Caki2 (cell line): ENCODE measurements around the gene C1orf116. TPM values are rescaled to one million over a fixed set of nuclear protein-coding genes. Genes with fewer than 3 reads are reported as not detected.

Experiments
- DNase-seq: peaks from one replicate; pipeline ENCODE4 v3.0.0-alpha.2; 2015; ENCODE audit warnings: low read depth
- in situ Hi-C: cut with HindIII; loops from 2 replicates; pipeline ENCODE4 v1.10.0; 2016; ENCODE audit warnings: low sequenced_read_pairs, low pct_unique_long_range_greater_than_20kb, mixed read lengths
- total RNA-seq: library from RNA; depleted of rRNA; stranded (reverse); fragments of >200 nt; shearing (Covaris generic); gene quantifications from 2 replicates; pipeline ENCODE4 v1.2.3, GENCODE V29; 2014; ENCODE audit warnings: low replicate concordance

C1orf116 gene
- total RNA-seq, 1 experiment from 2014 or later: 1.7 TPM

DNA sequence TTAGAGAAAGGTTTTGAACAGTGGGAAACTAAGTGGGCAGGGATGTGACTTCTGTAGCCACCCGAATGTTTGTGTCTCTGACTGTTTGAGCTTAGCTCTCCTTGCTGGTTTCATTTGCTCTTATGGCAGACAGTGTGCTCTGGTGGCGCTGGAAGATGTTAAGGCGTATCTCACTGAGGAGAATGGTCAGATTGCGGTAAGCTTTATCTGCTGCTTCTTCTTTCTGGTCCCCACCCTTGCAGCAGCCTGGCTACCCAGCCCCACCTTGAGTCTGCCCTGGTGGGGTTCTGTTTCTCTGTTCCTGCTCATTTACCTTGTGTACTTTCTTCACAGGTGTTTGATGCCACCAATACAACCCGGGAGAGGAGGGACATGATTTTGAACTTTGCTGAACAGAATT lies 30.5 kb upstream of the C1orf116 start:
- in situ Hi-C loops: no loop called here
- DNase-seq: no peak

DNA sequence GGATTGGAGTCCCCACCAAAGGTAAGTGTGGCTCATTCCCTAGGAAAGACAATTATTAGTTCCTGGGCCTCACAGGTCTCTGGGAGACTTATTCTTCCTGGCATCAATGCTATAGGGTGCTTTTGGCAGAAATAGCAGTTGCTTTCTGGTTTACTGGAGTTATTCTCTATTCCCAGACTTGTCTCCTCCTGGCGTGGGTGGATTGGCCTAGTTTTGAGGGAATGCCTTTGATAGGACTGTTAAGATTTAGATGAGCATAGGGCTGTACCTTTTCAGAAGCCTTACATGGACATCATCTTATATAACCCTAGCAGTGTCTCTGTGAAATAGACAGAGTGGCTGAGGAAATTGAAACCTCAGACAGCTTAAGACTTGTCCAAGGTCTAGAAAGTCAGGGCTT lies 29.5 kb upstream of the C1orf116 start:
- in situ Hi-C loops: no loop called here
- no peak for DNase-seq

DNA sequence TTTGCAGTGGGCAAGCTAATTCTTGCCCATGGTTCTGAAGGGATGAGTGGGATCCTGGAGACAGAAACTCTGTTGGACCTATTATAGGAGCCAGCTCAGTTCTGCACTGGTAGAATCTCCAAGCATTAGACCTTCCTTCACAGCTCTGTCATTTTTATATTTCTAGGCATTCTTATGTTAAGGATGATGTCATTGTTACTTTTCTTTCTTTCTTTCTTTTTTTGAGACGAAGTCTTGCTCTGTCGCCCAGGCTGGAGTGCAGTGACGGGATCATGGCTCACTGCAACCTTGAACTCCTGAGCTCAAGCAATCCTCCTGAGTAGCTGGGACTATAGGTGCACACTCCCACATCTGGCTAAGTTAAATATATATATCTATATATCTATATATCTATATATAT lies 28.0 kb upstream of the C1orf116 start:
- in situ Hi-C loops: no loop called here
- no peak for DNase-seq

DNA sequence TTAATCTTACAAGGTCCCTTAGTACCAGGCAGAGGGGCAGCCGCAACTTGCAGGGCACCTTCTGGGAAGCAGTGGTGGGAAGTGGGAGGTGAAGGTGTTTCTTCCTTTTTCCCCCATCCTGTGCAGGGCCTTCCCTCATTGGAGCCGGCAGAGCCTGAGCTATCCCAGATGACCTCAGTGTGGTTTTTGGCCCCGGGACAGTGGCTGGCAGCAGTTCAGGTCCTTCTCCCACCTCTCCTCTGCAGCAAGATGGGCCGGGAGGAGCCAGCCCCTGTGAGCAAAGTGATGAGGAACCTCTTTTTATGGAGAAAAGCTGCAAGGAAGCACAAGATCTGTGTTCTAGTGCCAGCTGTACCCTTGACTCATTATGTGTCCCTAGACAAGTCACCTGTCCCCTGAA lies 27.3 kb upstream of the C1orf116 start:
- in situ Hi-C loops: no loop called here
- DNase-seq: no peak

DNA sequence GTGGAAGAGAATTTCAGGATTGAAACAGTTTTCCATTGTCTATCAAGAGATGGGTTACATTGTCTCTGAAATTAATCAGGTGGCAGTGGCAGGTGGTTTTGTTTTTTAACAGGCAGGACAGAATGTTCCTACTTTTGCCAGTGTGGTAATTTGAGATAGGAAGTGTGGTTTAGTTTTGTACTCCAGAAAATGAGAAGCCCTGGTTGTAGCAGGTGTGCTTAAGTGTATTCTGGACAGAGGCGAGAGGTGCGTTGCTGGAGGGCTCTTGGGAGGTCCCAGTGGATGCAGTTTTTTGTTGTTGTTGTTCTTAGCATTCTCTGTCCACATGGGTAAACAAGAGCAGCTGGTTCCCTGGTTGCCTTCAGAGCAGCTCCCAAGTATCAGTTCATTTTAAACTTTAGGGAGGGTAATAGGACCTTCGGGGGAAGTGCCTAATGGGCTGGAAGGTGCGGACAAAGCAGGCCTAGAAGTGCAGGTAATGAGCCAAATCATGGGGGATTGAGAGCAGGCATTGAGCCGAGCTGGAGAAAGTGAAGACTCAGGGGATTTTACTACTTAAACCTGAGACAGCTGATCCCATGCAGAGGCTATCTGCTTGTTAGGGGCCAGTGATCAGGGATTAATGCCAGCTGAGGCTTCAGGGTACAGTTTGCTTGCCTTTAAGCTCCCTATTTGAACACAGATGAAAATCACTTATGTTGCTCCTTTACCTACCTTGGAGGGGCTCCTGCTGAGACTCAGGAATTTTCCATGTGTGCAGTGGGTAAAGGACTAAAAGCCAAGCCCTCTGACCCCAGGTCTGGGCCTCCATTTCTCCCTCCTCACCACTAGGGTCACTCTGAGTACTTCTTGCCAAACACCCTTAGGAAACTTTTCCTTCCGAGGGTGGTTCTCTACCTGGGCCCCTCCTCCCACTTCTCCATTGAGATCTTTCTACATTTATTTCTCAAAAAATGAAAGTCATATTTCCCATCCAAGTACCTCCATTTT lies 26.6 kb upstream of the C1orf116 start:
- in situ Hi-C loops: no loop called here

DNA sequence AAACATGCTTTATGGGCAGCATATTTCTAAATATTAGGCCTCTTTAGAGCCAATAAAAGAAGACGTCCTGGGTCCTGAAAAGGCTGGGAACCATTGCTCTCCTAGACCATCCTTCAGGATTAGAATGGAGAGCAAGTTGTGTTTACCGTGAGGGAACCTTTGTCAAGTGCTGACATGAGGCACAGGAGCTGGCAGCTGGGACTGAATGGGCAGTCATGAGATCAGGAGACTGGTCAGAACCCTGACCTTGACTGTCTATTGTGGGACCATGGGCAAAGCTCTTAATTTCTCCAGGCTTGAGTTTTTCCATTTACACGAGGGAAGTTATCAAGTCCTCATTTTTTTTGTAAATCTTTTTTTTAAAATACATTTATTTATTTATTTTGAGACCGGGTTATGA lies 25.7 kb upstream of the C1orf116 start:
- DNase-seq: no peak
- in situ Hi-C loops: no loop called here

More for the DNA sequence above, 26.6 kb upstream of the C1orf116 start:
- no peak for DNase-seq

DNA sequence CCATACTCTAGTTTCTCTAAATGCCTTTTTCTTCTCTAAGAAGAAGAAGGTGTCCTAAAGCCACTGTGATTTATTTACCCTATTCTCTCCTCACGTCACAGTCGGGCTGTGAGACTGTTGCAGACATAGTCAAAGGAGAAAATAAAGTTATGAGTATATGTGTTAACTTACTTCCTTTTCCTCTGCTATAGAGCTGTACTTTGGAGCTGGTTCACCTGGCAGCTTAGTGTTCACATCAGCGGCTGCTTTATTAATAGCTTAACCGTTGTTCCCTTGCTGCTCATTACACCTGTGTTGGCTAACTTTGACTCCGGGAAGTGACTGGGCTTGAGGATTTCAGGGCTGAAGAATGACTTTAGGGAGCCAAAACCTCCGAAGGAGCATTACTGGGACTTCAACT lies 24.1 kb upstream of the C1orf116 start:
- in situ Hi-C loops: no loop called here
- DNase-seq: no peak

DNA sequence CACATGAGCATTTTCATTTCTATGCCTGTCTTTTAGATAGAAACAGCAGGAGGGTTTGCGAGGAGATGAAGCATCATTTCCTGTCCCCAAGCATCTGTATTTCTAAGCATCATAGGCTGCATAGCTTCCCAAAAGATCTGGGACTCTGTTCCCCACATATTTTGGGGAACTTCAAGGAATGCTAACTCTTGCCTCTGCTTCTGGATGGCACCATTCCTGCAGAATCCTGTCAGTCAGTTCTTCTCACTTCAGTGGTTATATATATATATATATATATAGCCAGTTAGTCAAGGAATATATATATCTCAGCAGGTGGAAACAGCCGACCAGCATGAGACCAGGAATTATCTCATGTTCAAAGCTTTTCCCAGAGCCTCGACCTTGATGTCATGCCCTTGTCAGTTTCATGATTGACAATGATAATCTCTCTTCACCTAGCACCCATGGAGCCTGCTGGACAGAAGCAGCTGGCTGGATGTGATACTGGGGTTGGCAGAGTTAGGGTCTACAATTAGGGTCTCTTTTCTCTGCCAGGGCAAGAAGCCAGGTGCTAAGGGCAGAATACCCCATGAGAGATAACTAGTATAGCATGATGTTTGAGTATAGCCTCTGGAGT lies 22.9 kb upstream of the C1orf116 start:
- in situ Hi-C loops: no loop called here
- DNase-seq: no peak

DNA sequence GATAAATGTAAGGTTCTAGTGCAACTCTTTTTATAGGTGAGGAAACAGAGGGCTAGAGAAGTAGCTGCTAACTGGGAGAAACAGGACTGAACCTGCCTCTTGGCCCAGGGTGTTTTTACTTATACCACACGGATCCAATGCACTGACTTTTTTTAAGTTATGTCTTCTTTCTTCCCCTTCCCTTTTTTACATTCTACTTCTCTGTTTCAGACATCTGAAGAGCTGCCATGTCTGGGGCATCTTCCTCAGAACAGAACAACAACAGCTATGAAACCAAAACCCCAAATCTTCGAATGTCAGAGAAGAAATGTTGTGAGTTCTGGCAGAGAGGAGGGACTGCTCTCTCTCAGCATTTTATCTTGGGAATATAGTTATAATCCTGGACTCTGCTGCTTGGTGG lies 21.9 kb upstream of the C1orf116 start:
- DNase-seq: no peak
- in situ Hi-C loops: no loop called here

DNA sequence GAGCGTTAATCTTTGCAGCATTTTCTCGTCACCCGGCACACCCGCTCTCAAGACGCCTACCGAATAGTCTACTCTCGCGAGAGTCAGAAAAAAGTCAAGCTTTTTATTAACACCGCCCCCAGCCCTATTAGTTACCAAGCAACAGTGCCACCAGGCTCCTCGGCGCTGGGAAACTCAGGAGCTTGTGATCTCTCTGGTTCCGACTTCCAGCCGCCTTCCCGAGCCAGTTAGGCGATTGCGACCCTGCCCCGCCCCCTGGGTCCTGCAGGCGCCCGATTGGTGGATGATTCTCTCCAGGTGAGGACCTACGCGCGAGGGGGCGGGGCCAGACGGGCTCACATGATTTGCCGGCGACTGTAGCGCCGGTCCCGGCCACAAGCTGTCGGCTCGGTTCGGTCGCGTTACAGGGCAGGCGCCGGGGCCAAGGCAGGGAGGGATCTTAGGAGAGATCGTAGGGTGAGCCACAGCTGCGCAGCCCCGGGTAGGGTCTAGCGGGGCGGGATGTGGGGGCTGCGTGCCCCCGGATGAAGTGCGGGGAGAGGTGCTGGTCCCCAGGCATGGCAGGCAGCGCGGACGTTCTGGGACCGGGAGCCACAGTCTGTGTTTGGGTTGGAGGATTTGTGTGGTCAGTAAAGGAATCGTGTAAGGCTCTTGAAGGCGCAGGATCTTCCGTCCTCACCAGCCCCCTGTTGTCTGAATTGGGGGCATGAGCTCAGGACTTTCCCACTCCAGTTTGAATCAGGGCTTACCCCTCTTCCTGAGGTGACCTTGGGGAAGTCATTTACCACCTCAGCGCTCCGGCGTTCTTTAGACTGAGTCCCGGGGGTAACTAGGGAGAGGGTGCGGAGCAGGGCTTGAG lies 20.6 kb upstream of the C1orf116 start, which contains the start of gene PFKFB2:
Gene PFKFB2, plus strand, starts transcription at position 365 of the 859 bp plus-strand sequence. CDS start 1,443 bp downstream, outside the sequence.
- in situ Hi-C loops: no loop called here
- DNase-seq: peak; percentile 99

DNA sequence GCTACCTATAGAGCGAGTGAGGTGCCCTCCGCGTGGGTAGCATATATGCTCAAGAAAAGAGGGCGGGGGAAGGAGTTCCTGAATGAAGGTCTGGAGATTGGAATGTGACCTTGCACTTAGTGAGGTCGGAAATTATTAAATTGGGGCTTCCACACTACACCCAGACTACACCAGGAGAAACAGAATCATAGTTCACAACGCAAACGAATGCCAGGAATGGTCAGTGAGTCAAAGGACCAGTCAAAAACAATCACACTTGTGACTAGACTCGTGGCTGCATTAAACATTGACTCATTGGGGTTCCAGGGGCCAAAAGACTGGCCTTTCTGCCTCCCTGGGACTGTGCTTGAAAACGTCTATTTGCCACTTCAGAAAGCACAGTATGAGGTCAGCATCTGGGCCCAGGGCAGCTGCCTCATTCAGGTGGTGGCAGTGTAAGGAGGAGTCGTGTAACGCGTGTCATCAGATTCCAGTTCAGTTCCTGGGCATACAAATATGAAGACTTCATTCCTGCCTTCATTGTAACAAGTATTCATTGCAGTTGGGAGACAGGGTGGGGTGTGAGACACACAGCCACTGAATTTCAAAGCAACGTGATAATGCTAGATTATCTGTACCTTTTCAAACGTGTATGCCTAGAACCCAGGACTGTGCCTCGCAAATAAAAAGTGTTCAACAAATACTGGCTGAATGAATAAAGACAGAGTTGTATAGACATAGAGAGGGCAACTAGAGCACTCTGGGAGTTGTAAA lies 18.8 kb upstream of the C1orf116 start, which contains the start of gene YOD1:
Gene YOD1, minus strand, starts transcription at position 18 of the 753 bp plus-strand sequence. CDS start 178 bp downstream, outside the sequence.
- in situ Hi-C loops: no loop called here
- peak; percentile 90 for DNase-seq

DNA sequence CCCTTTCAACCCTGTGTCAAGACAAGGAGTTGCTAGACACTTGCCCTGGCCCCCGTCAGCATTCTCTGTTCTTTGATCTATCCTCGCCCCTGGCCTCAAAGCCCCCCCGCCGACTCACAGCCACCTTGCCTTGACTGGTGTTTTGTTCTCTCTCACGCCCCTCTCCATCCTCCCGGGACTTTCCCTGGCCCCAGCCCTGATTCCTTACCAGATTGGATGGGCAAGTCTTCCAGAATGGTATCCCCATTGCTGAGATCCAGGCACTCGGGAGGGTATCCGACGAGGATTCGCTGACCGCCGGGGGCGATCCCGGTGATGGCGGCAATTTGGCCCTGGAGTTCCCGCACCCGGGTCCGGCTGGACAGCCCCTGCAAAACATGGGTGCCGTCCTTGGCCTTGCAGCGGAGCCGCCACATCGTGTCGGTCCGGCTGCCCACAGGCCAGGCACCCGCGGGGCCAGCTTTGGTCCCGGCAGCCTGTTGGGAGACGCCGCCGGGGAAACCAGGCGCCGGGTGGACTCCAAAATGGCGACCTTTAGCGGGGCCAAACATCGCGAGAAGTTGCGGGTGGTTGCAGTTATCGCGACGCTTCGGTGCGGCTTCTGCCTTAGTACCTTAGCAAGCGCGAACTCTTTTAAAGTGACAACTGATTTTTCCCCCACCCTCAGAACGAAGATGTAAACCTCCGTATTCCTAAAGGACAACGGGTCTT lies 18.1 kb upstream of the C1orf116 start:
- DNase-seq: peak; percentile 85
- in situ Hi-C loops: no loop called here

DNA sequence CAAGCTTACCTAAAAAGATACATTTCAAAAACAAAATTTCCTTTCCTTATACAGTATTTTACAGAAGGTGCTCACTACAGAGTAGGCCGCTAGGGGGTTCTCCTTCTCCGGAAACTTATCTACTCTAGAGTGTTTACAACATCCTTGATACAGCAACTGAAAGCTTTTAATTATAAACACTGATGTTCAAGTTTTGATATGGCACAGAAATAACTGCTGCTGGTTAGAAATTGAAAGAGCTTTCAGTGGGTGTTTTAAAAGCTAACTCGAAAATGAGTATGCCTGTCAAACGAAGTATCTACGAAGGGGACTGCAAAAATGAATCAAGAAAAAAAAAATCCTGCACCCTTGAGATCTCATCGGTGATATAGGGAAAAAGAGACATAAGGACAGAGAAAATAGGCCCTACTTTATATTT lies 17.4 kb upstream of the C1orf116 start:
- in situ Hi-C loops: no loop called here

DNA sequence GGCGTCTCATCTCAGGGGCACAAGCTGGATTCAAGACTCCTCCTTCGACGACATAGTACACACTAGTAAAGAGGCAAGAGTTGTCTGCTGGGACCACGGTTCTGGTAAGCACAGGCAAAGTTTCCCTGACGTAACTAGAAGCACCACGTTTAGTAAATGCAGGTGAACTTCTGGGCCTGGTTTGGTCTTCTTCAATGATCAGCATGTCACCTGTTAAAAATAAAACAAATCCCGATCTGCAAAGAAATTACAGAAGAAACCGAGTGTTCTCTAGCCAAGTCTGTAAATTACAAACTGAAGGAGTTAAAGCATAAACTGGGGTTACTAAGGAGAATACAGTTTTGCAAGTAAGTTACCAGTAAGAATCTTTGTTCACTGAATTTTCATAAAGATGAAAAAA lies 17.0 kb upstream of the C1orf116 start:
- in situ Hi-C loops: no loop called here
- no peak for DNase-seq

More for the DNA sequence above, 17.4 kb upstream of the C1orf116 start:
- peak; percentile 57 for DNase-seq

DNA sequence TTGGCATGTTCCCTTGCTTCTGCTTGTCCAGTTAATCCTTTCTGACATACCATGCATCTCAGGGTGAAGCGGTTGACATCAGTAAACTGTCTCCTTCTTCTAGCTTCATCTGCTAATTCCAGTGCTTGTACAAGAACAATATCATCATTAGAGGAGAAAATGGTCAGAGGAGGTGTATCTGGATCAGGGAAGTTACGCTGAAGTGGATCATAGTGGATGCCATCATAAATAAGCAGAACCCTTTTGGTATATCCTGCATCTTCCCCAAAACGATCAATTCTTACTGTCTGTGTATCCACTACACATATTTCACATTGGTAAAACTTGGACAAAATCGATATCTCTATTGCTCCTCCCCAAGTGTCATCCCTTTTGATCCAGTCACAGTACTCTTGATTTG lies 16.5 kb upstream of the C1orf116 start:
- in situ Hi-C loops: no loop called here
- no peak for DNase-seq

DNA sequence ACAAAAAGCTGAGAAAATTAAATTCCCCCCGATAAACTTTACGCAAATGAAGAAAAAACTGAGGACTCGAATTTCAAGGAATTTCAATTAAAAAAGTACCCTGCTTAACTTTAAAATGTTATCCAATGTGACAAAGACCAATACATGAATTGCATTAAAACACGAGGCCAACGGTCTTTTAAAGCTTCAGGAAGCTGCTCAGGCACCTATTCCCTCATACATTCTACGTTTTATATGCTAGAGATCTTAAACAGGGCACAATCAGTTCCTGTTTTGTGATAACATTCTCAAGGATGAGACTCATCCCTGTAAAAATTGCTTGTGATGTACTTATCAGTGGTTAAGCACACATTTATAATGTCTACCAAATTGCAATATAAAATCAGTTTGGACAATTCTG lies 15.5 kb upstream of the C1orf116 start:
- in situ Hi-C loops: no loop called here
- DNase-seq: no peak

DNA sequence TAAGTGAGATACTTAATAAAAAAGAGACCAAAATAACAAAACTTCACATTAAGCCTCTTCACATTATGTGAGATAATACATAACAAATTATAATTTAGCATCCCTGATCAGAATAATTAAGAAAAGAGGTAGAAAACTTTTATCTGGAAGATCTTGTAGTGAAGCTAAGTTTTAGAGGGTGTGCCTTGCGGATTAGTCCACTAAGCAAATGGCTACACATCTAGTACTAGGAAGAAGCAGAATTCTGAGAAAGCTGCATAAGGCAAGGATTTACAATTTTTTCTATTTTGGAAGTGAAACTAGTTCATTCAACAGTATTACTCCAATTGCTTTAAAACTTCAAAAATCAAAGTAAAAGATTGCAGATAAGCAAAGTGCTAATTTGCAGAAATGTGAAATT lies 14.9 kb upstream of the C1orf116 start:
- in situ Hi-C loops: no loop called here
- DNase-seq: no peak
